ENCODE measurements around the gene NFAM1.

Gene NFAM1

DNA sequence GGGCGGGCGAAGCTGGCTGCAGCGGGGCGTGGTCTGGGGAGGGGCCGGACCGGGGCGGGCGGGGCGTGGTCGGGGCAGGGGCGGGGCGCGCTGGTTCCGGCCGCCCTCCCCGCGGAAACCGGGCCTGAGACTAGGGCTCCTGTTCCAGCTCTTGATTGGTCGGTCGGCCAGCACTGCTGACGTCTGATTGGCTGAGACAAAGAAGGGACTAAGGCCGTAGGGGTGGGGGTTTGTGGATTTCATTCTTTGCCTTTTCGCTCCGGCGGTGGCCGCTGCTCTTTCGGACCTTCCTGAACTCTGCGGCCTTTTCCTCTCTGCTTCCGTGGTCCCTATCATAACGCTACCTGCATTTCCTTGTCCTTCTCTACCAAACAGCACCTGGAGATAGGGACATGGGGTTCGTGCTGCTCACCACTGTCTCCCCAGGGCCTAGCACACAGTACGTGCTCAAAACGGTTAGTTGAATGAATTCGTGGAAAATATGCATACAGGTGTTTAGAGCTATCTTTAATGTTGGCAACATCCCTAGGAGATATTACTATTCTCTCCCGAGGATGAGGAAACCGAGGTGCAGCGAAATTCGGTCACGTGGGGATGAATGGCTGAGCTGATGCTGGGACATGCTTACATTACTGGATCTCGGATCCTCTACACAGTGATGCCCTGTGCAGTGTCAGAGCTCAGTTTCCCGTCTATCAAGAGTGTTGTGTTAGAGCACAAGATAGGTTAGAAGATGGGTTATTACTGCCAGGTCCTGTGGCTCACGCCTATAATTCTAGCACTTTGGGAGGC lies 62.8 kb downstream of the NFAM1 start:
- H3K9me3 ChIP-seq (ENCODE audit: control insufficient read depth in 1 of 2, low read length in 2 of 2): no peaks in the 10 kb centered on the region
- no peak overlapping the region for H3K27ac ChIP-seq (ENCODE audit: low read depth, low read length)
- H3K9ac ChIP-seq (ENCODE audit: low read depth in 1 of 2, low read length in 2 of 2): peak overlapping the region; percentile 65 to 79
- H3K36me3 ChIP-seq (ENCODE audit: control insufficient read depth in 1 of 2, insufficient read depth in 2 of 2, low read length in 2 of 2): no peaks in the 10 kb centered on the region
- H3K27me3 ChIP-seq (ENCODE audit: control insufficient read depth in 1 of 2, insufficient read depth in 2 of 2, low read length in 2 of 2): peaks cover 18 to 23% of the 10 kb centered on the region in 2 donors
- peaks cover 11 to 24% of the 10 kb centered on the region in 2 donors for H3K4me1 ChIP-seq (ENCODE audit: control insufficient read depth in 1 of 2, insufficient read depth in 2 of 2, low read length in 2 of 2)
- peak overlapping the region; percentile 80 to 82 for H3K4me3 ChIP-seq (ENCODE audit: low read depth in 1 of 2, low read length in 2 of 2)

DNA sequence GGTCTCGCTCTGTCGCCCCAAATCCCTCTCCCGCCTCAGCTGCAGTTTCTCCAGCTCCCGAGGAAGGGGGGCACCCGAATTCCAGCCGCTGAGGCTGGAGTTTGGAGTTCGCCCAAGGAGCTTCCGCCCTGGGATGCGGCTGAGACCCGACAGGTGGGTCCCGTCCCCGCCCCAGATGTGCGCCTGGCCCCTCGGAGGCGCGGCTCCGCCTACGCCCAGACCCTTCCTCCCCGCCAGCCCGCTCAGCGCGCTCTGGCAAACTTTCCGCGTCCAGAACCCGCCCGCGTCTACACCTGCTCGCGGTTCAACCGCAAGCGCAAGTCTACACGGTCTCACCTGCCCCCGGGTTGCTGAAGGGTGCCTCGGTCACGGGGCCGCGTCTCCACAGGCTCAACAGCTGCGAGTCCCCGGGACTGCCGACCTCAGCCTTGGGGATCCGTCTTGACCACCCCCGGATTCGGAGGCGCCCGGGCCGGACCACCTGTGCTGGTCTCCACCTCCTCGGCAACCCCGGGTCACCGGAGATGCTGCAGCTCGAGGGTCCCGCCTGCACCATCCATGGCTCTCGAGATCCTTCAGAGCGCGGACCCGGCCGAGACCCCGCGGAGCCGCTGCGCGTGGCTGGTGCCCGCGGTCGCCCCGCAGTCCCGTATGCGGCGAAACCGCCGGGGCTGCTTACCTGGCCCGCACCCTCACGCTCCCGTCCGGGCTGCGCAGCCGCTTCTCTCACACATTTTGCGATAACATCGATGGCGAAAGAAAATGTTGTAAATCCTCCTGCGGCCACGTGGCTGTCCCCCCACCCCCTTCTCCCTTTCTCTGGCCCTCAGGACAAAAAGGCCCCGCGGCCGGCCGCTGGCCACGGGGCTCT lies 63.6 kb downstream of the NFAM1 start:
- peaks cover 18 to 23% of the 10 kb centered on the region in 2 donors for H3K27me3 ChIP-seq (ENCODE audit: control insufficient read depth in 1 of 2, insufficient read depth in 2 of 2, low read length in 2 of 2)
- H3K9ac ChIP-seq (ENCODE audit: low read depth in 1 of 2, low read length in 2 of 2): peak overlapping the region; percentile 24 to 54
- no peak overlapping the region for H3K27ac ChIP-seq (ENCODE audit: low read depth, low read length)
- H3K36me3 ChIP-seq (ENCODE audit: control insufficient read depth in 1 of 2, insufficient read depth in 2 of 2, low read length in 2 of 2): no peaks in the 10 kb centered on the region
- H3K4me3 ChIP-seq (ENCODE audit: low read depth in 1 of 2, low read length in 2 of 2): peak overlapping the region; percentile 64 to 70
- peaks cover 11 to 24% of the 10 kb centered on the region in 2 donors for H3K4me1 ChIP-seq (ENCODE audit: control insufficient read depth in 1 of 2, insufficient read depth in 2 of 2, low read length in 2 of 2)
- H3K9me3 ChIP-seq (ENCODE audit: control insufficient read depth in 1 of 2, low read length in 2 of 2): no peaks in the 10 kb centered on the region

- no peak overlapping the region for H3K27ac ChIP-seq (ENCODE audit: low read depth, low read length)
Measured at GRCh38 chr22:42367980-42368378, 64.2 kb downstream of the NFAM1 start.

GRCh38 chr22:42366806-42367581 lies 65.2 kb downstream of the NFAM1 start:
- no peaks in the 10 kb centered on the region for H3K36me3 ChIP-seq (ENCODE audit: control insufficient read depth in 1 of 2, insufficient read depth in 2 of 2, low read length in 2 of 2)
- H3K9me3 ChIP-seq (ENCODE audit: control insufficient read depth in 1 of 2, low read length in 2 of 2): no peaks in the 10 kb centered on the region
- H3K4me1 ChIP-seq (ENCODE audit: control insufficient read depth in 1 of 2, insufficient read depth in 2 of 2, low read length in 2 of 2): peaks cover 11 to 24% of the 10 kb centered on the region in 2 donors
- no peak overlapping the region for H3K9ac ChIP-seq (ENCODE audit: low read depth in 1 of 2, low read length in 2 of 2)
- peaks cover 18 to 23% of the 10 kb centered on the region in 2 donors for H3K27me3 ChIP-seq (ENCODE audit: control insufficient read depth in 1 of 2, insufficient read depth in 2 of 2, low read length in 2 of 2)
- no peak overlapping the region for H3K27ac ChIP-seq (ENCODE audit: low read depth, low read length)
- no peak overlapping the region for H3K4me3 ChIP-seq (ENCODE audit: low read depth in 1 of 2, low read length in 2 of 2)

More at GRCh38 chr22:42367980-42368378, 64.2 kb downstream of the NFAM1 start:
- Histone ChIP-seq H3K4me1 (ENCODE audit: control insufficient read depth in 1 of 2, insufficient read depth in 2 of 2, low read length in 2 of 2) (peaks cover 11 to 24% of the 10 kb centered on the region in 2 donors), H3K9me3 (ENCODE audit: control insufficient read depth in 1 of 2, low read length in 2 of 2) (no peaks in the 10 kb centered on the region), H3K36me3 (ENCODE audit: control insufficient read depth in 1 of 2, insufficient read depth in 2 of 2, low read length in 2 of 2) (no peaks in the 10 kb centered on the region), H3K9ac (ENCODE audit: low read depth in 1 of 2, low read length in 2 of 2) (peak overlapping the region in 1 of 2 donors; percentile 24), H3K27me3 (ENCODE audit: control insufficient read depth in 1 of 2, insufficient read depth in 2 of 2, low read length in 2 of 2) (peaks cover 18 to 23% of the 10 kb centered on the region in 2 donors), H3K4me3 (ENCODE audit: low read depth in 1 of 2, low read length in 2 of 2) (peak overlapping the region; percentile 64 to 70)

- Histone ChIP-seq H3K4me3 (ENCODE audit: low read depth in 1 of 2, low read length in 2 of 2) (no peak overlapping the region), H3K27me3 (ENCODE audit: control insufficient read depth in 1 of 2, insufficient read depth in 2 of 2, low read length in 2 of 2) (peaks cover 18 to 23% of the 10 kb centered on the region in 2 donors), H3K4me1 (ENCODE audit: control insufficient read depth in 1 of 2, insufficient read depth in 2 of 2, low read length in 2 of 2) (peaks cover 11 to 24% of the 10 kb centered on the region in 2 donors), H3K9me3 (ENCODE audit: control insufficient read depth in 1 of 2, low read length in 2 of 2) (no peaks in the 10 kb centered on the region), H3K27ac (ENCODE audit: low read depth, low read length) (no peak overlapping the region), H3K9ac (ENCODE audit: low read depth in 1 of 2, low read length in 2 of 2) (no peak overlapping the region), H3K36me3 (ENCODE audit: control insufficient read depth in 1 of 2, insufficient read depth in 2 of 2, low read length in 2 of 2) (no peaks in the 10 kb centered on the region)
Measured at GRCh38 chr22:42365942-42366695, 66.1 kb downstream of the NFAM1 start.

DNA sequence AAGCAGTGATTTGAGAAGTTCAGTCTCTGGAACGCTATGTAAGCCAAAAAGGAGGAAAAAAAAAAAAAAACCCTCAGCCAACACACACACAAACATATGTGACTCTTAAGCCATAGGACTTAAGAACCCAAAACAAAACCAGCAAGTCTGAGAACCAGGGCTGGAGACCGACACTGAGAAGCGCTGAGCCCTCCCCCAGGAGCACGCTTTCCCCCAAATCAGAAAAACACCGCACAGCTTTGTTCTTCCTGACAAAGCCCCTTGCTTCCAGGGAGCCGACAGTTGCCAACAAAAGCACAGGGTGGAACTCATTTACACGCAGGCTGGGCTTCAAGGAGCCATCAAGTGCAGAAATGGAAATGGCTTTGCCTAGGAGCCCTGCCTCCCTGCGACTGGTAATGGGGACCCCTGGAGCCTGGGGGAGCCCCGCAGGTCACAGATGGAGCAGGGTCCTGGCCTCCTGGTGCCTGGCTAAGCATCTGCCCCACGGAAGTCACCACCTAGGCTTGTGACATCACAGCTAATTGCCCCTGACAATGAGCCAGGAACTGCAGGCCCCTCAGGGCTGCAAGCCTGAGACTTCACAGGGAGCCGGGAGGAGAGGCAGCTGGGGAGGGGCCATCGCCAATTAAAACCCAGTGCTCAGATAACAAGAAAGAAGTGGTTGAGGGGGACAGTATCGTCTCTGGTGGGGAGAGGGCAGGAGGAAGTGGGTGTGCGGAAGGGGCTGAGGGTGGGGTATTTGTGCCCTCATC lies 66.9 kb downstream of the NFAM1 start:
- no peak overlapping the region for H3K9ac ChIP-seq (ENCODE audit: low read depth in 1 of 2, low read length in 2 of 2)
- no peaks in the 10 kb centered on the region for H3K9me3 ChIP-seq (ENCODE audit: control insufficient read depth in 1 of 2, low read length in 2 of 2)
- no peaks in the 10 kb centered on the region for H3K36me3 ChIP-seq (ENCODE audit: control insufficient read depth in 1 of 2, insufficient read depth in 2 of 2, low read length in 2 of 2)
- H3K4me1 ChIP-seq (ENCODE audit: control insufficient read depth in 1 of 2, insufficient read depth in 2 of 2, low read length in 2 of 2): peaks cover 11 to 24% of the 10 kb centered on the region in 2 donors
- no peak overlapping the region for H3K4me3 ChIP-seq (ENCODE audit: low read depth in 1 of 2, low read length in 2 of 2)
- peaks cover 18 to 23% of the 10 kb centered on the region in 2 donors for H3K27me3 ChIP-seq (ENCODE audit: control insufficient read depth in 1 of 2, insufficient read depth in 2 of 2, low read length in 2 of 2)
- no peak overlapping the region for H3K27ac ChIP-seq (ENCODE audit: low read depth, low read length)

DNA sequence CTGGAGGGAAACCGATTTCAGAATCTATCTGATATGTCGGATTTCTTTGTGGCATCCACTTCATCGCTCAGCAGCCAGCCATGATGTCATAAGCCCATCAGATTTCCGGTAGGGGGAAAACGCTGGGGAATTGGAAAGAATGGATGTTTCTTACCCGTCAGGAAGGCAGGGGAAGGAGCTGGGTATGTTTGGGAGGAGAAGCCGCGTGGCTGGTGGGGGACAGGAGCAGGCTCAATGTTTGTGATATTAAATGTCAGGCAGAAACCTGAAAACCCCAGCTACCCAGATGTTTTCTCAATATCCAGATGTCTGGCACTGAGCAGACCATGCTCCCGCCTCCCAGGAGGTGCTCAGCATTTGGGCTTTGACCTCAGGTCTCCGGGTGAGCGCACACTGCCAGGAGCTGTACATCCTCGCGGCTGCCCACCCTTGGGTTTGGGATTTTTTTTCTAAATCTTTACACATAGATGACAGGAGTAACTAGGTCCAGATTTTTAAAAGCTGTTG lies 67.5 kb downstream of the NFAM1 start:
- Histone ChIP-seq H3K9me3 (ENCODE audit: control insufficient read depth in 1 of 2, low read length in 2 of 2) (no peaks in the 10 kb centered on the region), H3K27ac (ENCODE audit: low read depth, low read length) (no peak overlapping the region), H3K27me3 (ENCODE audit: control insufficient read depth in 1 of 2, insufficient read depth in 2 of 2, low read length in 2 of 2) (peaks cover 18 to 23% of the 10 kb centered on the region in 2 donors), H3K9ac (ENCODE audit: low read depth in 1 of 2, low read length in 2 of 2) (no peak overlapping the region), H3K36me3 (ENCODE audit: control insufficient read depth in 1 of 2, insufficient read depth in 2 of 2, low read length in 2 of 2) (no peaks in the 10 kb centered on the region), H3K4me1 (ENCODE audit: control insufficient read depth in 1 of 2, insufficient read depth in 2 of 2, low read length in 2 of 2) (peaks cover 10 to 21% of the 10 kb centered on the region in 2 donors), H3K4me3 (ENCODE audit: low read depth in 1 of 2, low read length in 2 of 2) (no peak overlapping the region)

DNA sequence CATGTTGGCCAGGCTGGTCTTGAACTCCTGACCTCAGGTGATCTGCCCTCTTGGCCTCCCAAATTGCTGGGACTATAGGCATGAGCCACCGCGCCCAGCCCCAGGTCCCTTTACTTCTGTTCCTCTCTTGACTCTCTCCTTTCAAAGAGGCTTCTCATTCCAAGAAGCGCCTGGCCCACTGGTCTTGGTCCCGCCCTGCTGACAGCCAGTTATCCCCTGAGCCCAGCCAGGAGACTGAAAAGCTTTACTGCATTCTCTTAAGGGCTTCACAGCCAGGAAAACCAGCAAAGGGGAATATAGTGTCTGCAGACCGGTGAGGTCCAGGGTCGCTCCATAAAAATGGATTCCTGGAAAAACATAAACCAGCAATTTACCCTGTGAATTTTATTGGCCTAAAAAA lies 68.3 kb downstream of the NFAM1 start:
- H3K27ac ChIP-seq (ENCODE audit: low read depth, low read length): no peak overlapping the region
- H3K36me3 ChIP-seq (ENCODE audit: control insufficient read depth in 1 of 2, insufficient read depth in 2 of 2, low read length in 2 of 2): no peaks in the 10 kb centered on the region
- no peaks in the 10 kb centered on the region for H3K9me3 ChIP-seq (ENCODE audit: control insufficient read depth in 1 of 2, low read length in 2 of 2)
- H3K4me3 ChIP-seq (ENCODE audit: low read depth in 1 of 2, low read length in 2 of 2): no peak overlapping the region
- H3K27me3 ChIP-seq (ENCODE audit: control insufficient read depth in 1 of 2, insufficient read depth in 2 of 2, low read length in 2 of 2): peaks cover 18 to 23% of the 10 kb centered on the region in 2 donors
- H3K9ac ChIP-seq (ENCODE audit: low read depth in 1 of 2, low read length in 2 of 2): no peak overlapping the region
- H3K4me1 ChIP-seq (ENCODE audit: control insufficient read depth in 1 of 2, insufficient read depth in 2 of 2, low read length in 2 of 2): peaks cover 7 to 17% of the 10 kb centered on the region in 2 donors
